ENCODE measurements around the gene CNKSR2.

CNKSR2 gene

DNA sequence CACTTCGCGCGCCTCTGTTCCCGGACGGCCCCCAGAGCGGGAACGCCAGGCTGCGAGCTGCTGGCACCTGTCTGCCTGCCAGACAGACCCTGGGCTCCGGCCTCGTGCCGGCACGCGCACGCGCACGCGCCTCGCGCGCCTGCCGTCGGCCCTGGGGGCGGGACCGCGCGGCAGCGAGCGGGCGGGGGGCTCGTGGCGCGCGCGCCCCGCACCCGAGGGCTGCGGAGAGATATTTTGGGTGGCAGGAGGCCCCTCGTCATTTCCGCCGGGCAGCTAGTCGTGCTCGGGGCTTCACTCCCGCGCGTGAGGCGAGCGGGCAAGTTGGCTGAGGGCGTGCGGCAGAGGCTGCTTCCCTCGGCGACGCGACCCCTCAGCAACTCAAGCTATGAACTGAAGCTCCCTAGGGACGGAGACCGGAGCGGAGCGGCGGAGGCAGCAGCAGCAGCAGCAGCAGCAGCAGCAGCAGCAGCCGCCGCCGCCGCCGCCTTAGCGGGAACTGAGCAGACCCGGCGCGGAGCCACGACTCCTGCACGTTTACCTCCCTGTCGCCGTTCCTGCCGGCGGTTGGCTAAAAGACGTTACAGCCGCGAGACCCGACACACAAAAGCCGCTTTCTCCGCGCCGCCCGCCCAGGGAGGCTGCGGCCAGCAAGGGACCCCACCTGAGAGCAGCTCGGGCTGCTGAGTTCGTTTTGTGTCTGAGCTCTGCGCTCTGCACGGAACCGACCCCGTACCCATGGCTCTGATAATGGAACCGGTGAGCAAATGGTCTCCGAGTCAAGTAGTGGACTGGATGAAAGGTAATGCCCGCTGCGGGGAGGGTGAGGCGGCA lies at the start of gene CNKSR2:
TSS of gene CNKSR2 (plus strand) at position 256 of the 831 bp plus-strand sequence. CDS start at position 736, 480 bp downstream.
- H3K27ac ChIP-seq = no peak within 1 kb of the TSS
- no peak for DNase-seq (ENCODE audit: low read depth, low spot score)

DNA sequence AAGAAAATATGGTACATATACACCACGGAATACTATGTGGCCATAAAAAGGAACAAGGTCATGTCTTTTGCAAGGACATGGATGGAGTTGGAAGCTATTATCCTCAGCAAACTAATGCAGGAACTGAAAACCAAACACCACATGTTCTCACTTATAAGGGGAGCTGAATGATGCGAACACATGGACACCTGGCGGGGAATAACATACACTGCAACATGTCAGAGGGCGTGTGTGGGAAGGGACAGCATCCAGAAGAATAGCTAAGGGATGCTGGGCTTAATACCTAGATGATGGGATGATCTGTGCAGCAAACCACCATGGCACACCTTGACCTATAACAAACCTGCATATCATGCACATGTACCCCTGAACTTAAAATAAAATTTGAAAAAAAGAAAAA lies 19.5 kb upstream of the CNKSR2 start:
- DNase-seq (ENCODE audit: low read depth, low spot score) = no peak

DNA sequence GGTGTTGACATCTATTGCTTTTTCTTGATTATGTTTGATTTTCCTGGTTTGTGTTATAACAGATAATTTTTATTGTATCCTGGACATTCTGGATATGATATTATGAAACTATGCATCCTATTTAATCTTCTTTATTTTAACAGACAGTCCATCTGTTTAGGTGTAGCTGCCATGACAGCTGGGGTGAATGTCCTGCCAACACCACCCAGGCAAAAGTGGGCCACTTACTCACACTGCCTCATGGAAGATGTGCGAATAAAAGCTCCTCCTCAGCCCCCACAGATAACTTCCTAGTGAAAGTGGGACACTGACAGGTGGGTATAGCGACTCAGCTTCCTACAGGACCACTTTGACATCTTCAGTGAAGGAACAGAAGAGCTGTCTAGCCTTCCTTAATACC lies 18.4 kb upstream of the CNKSR2 start:
- no peak for DNase-seq (ENCODE audit: low read depth, low spot score)
- no peak overlapping the region for H3K27ac ChIP-seq

More for the DNA sequence above, 19.5 kb upstream of the CNKSR2 start:
- H3K27ac ChIP-seq = no peak overlapping the region

DNA sequence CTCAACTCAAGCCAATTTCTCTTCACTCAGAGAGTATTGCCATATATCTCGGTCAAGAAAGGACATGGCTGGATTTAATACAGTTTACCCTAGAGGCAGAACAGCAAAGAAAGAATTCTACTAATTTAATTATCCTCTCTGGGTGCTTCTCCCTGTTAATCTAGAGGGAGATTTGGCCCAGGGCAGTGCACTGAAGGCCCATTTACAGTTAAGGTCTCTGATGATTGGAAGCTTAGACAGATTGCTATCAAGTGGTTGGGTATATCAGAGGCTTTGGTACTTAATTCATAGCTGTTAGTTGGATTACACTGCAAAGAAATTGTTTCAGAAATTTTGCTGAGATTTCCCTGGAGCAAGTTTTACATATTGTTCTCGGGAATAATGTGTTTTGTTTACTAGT lies 4.6 kb upstream of the CNKSR2 start:
- H3K27ac ChIP-seq = no peak overlapping the region
- DNase-seq (ENCODE audit: low read depth, low spot score) = no peak

DNA sequence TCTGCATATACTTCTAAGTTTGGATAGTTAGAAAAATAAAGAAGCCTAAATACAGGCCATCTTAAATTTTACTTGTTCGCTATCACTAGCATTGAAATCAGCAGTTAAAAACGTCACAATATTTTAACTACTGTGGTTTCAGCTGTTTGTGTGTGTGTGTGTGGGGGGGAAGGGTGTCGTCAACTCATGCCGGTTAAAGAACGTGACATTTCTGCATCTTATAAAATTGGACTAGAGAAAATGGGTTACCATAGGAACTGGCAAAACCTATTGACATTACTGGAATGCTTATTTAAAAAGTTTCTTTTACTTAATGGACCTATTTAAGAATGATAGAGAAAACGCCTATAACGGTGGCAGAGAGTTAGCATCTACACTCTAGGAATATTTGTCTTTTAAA lies 1.2 kb upstream of the CNKSR2 start:
- H3K27ac ChIP-seq = no peak overlapping the region
- DNase-seq (ENCODE audit: low read depth, low spot score) = no peak

DNA sequence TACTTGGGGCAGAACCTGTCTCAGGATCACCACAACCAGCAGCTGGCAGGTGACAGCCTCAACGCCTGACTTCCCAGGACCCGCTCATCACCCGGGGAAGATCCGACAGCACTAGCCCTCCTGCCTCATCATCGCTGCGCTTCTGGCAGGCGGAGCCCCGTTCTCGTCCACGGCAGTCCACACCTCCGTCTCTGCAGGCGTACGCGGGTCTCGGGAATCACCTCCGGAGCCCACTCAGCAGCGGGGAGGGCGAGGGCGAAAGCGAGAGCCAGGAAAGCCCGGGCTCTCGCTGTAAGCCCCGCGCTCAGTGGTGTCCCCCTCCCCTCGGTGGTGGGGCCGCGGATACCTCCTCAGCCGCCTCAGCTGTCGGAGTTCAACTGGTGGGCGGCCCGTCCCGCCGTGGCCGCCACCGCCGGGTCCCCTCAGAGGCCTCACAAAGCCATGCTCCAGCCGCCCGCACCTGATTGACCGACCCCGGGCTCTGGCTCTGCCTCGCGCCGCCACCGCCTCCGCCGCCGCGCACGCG lies 518 bp upstream of the CNKSR2 start:
- no peak overlapping the region for H3K27ac ChIP-seq
- DNase-seq (ENCODE audit: low read depth, low spot score) = no peak

DNA sequence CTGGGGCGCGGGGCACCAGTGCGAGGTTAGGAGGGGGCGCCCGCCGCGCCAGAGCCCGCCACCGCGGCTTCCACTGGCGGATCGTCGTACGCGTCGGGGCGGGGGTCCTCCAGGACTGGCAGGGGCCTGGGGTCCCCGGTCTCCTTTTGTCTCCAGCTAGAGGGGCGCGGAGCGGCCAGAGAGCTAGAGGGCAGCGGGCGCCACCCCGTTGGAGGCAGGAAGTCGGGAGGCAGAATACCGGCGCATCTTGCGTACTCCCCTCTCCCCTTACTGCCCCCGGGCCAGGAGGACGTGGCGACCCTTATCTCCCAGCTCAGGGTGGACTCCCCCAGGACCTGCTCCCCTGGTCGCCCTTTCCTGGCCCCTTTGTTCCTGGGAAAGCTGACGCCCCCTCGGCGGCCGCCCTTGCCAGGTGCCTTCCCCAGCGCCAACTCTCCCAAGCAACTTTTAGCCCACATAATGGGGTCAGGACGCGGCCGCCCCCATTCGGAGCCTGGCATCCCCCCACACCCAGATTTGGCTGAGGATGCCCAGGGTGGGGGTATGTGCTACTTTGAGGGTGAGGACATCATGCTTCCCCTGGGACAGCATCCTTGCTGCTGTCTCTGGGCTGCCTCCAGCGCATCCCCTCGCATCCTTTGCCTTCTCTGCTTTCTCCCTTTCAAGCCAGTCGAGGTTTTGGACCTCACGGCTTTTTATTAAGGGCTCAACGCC lies 933 bp downstream of the CNKSR2 start:
- H3K27ac ChIP-seq = no peak overlapping the region
- DNase-seq (ENCODE audit: low read depth, low spot score) = no peak

DNA sequence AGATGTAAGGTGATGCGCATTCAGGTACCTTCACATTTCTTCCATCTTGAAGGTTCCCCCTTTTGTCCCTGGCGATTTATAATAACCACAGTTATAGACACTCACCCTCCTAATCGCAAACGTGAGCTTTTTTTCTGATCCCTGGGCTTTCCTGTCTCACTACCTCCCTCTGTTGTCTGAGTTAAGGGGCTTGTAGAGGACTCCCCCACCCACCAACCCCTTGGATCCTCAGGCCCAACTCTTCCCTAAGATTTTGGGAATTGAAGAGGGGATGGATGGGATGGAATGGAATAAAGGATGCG lies 1.4 kb downstream of the CNKSR2 start:
- H3K27ac ChIP-seq = no peak overlapping the region
- no peak for DNase-seq (ENCODE audit: low read depth, low spot score)

DNA sequence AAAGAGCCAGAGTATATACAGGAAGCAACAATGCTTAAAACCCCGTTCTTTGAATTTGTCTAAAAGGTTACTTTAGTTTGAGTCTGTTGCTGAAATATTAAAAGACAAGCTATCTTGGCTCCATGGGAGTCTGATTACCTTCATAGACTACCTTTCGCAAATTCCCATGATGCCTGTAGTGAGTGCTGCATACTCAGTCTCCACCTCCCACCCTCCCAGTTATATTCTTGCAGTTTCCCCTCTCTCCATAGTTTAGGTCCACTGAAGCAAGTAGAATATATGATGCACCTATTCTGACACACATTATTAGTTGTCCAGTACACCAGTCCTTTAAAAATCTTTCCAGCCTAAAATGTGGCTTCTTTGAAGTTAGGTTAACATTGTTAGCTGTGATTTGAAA lies 2.4 kb downstream of the CNKSR2 start:
- H3K27ac ChIP-seq = no peak overlapping the region
- no peak for DNase-seq (ENCODE audit: low read depth, low spot score)

DNA sequence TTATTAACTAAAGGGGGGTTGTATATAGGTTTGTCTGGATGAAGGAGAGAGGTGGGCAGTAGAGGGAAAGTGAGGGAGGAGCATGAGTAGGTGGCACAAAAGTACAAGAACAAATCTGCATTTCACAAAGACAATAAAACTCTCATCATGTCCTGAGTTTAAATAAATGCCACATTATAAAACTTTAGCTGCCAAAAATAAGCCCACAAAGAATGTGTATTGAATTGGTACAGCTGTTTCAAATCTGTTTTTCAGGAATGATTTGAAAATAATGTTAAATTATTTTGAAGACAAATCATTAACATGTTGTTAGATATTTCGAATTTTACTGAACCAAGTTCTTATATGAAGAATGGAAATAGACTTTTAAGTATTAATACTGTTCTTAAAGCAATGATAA lies 5.8 kb downstream of the CNKSR2 start:
- no peak overlapping the region for H3K27ac ChIP-seq
- no peak for DNase-seq (ENCODE audit: low read depth, low spot score)

DNA sequence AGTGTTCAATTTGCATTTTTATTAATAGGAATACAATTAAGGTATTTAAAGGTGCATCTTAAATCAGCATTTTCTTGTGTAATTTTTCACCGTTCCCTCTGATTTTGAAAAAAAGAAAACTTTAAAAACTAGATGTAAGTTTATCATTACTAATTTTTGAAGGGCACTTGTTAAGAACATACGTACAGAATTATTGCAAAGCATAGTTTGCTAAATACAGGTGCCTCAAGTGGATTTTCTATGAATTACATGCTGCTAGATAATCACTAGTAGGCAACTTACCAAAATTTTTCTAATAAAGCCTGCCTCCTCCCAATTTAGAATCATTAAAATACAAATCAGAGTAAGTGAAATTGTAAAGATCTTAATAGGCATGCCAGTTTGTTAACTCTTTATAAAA lies 8.5 kb downstream of the CNKSR2 start:
- no peak for DNase-seq (ENCODE audit: low read depth, low spot score)

DNA sequence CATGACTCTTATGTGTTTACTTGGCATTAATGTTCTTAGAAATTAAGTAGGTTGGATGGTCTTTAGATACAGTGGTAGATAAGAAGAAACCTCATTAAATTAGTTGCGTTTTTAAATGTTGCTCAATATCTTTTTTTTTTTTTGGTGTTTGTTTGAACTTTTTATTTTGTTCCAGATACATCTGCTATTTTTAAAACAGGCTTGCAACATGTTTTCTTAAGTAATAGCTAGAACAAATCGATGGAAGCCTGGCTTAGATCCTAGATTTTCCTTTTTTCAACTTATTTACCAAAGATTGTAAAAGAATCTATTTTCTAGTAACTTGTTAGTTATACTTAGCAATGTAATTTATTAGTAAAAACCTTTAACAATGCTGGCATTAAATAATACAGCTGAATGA lies 9.3 kb downstream of the CNKSR2 start:
- no peak overlapping the region for H3K27ac ChIP-seq
- DNase-seq (ENCODE audit: low read depth, low spot score) = no peak

More for the DNA sequence above, 8.5 kb downstream of the CNKSR2 start:
- H3K27ac ChIP-seq = no peak overlapping the region

DNA sequence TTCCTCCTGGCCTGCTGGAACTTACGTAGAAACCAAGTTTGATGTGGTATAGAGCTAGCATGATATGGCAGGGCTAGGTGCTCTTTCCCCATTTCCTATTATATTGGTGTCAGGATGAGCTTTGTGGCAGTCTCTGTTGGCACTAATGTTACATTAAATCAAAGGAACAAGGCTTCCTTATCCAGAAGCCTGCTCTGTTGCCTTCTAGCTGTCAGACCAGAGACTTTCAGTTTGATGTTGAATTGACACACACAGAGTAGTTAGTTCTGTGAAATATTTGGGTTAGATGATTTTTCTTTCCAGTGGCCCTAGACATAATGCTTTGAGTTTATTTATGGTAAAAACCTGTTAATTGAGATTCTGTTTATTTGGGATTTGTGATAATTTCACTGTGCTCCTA lies 10.0 kb downstream of the CNKSR2 start:
- no peak overlapping the region for H3K27ac ChIP-seq
- DNase-seq (ENCODE audit: low read depth, low spot score) = no peak

DNA sequence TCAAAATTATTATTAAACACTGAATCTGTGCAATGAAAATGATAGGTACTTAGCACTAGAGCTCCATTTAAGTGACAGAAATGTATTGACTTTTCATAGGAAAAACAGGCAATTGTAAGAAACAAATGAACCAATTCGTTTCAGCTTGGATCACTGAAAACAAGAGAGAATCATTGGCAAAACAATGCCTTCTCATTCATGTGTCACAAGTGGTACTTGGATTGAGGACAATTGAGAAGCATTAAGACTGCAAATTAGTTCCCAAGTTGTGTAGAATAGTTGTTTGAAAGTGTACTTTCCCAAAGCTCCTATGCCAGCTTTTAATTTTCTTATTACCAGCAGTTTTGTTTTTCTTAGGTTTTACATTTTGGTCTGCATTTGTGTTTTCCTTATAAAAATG lies 20.6 kb downstream of the CNKSR2 start:
- no peak for DNase-seq (ENCODE audit: low read depth, low spot score)
- no peak overlapping the region for H3K27ac ChIP-seq

DNA sequence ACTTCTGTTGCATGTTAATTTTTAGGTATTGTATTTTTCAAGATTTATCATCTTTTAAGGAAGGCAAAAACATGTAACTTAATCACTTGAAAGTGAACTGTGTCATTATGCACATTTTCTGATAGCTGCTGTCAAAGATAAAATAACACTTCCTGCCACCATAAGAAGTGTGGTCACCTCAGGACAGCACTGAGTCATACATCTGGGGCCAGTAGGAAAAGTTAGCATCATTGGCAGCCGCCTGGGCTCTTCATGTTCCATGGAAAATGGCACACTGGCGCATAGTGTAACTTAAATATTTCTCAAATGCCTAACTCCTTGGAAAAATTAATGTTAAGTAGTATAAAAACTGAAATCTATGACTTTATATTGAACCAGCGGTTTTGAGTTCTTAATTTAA lies 24.2 kb downstream of the CNKSR2 start:
- H3K27ac ChIP-seq = no peak overlapping the region
- no peak for DNase-seq (ENCODE audit: low read depth, low spot score)

DNA sequence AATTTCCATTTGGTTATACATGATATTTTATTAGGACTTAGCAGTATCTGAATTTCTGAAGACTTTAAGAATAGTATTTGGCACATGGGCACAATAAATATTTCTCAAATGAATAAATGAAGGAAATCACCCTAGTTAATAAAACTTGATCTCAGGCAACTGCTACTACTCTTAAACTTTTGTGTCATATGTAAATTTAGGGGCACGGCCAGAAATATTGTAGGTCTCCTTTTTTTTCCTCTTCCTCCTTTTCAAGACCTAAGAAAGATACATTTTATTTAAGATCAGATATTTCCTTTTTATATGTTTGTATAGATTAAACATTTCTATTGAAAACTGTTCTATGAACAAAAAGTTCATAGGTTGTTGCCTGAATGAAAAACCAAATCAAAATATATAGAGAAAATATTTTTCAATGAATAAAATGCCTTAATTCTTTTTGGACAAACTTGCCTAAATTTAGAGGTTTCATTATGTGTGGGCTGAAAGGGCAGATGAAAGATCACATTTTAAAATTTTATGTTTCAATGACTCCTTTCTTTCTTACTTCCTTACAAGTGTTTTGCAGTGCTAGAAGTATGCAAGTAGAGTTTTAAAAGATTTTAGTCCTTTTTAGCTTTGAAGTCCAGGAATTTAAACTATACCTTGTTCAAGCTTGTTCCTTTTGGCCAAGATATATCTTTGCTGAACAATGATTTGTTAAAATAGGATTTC lies 26.3 kb downstream of the CNKSR2 start:
- no peak overlapping the region for H3K27ac ChIP-seq
- no peak for DNase-seq (ENCODE audit: low read depth, low spot score)

DNA sequence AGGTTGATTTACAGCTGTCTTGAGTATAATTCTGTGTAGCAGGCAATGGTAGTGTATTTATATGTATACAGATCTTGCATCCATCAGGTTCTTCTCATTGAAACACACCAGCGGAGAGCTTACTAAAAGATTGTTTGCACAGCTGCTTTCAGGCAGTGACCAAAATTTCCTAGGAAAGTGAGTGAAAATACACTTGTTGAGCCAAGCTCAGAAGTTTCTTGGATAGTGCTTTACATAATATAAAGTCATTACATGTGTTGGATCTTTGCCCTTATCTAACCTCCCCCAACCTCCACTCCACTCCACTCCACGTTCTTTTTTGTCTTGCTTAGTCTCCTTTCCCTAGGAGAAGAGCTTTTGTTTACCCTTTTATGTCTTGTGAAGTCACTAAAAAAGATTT lies 34.1 kb downstream of the CNKSR2 start:
- DNase-seq (ENCODE audit: low read depth, low spot score) = no peak

DNA sequence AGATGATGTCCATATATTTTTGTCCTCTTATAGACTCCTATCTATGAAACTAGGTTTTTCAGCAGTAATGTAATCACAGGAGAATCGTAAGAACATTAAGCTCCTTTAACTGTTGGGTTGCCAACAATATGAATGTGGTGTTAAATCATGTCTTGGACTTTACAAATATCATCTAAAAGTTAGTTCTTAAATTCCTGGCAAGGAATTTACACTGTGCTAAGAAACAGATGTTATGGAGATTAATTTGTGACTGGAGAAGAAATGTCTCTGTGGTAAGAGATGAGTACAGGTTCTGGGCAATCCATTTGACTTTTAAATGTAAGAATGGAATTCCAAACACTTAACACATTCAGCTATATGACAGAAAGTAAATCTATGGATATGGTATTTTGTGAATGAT lies 34.6 kb downstream of the CNKSR2 start:
- DNase-seq (ENCODE audit: low read depth, low spot score) = no peak

More for the DNA sequence above, 34.1 kb downstream of the CNKSR2 start:
- H3K27ac ChIP-seq = no peak overlapping the region

DNA sequence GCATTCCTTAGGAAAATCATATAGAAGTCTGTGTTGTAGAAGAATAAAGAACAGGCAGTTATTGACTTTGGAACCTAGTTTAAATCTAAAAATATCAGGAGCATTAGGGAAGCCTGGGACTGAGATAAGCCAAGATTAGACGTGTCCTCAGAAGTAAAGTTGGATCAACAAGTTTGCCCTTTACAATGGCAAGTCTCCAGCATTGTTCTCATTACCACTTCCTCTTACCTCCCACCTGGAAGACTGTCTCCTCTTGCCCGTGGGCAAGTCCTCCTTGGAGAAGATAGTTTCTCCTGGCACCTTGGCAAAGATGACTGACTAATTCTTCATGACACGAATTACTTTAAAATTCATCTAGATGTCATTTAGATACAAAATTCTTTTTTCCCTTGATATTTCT lies 37.8 kb downstream of the CNKSR2 start:
- H3K27ac ChIP-seq = peak overlapping the region; percentile 78
- DNase-seq (ENCODE audit: low read depth, low spot score) = peak; percentile 24

More for the DNA sequence above, 34.6 kb downstream of the CNKSR2 start:
- no peak overlapping the region for H3K27ac ChIP-seq

DNA sequence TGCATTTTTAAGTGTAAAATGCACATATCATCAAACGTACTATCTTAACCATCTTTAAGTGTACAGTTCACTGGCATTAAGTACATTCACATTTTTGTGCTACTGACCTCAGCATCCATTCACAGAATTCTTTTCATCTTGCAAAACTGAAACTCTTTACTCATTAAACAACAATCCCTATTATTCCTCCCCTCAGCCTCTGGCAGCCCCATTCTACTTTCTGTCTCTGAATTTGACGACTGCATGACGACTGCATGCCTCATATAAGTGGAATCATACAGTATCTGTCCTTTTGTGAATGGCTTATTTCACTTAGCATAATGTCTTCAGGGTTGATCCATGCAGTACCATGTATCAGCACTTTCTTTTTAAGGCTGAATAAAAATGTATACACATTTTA lies 38.7 kb downstream of the CNKSR2 start:
- H3K27ac ChIP-seq = peak overlapping the region; percentile 78
- peak; percentile 51 for DNase-seq (ENCODE audit: low read depth, low spot score)

DNA sequence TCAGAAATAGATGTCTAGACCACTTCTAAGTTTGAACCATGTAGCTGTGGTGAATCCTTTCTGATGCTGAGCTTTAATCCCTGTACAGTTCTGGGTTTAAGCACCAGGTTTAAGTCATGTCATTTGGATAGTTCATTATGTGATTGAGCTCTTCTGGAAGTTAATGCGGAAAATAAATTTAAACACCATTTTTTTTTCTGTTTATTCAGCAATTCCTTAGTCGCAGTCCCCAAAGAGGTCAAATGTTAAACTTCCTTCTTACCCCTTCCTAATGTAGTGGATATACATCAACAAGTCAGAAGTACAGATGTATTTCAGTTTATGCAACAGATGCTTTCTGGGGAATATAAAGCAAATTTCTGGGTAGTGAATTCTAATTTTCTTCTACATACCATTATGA lies 52.9 kb downstream of the CNKSR2 start:
- DNase-seq (ENCODE audit: low read depth, low spot score) = no peak
- no peak overlapping the region for H3K27ac ChIP-seq
